HEK293T (cell line): ENCODE data around the gene GALNT12.

Source experiments
- CTCF ChIA-PET: fragments of 350-600 bp; formaldehyde crosslinking; extraction: SDS; loops from one replicate; lab custom pipeline; 2021; ENCODE audit warnings: antibody characterized with exemption, inconsistent platforms; lab: Yijun Ruan, JAX
- POLR2A ChIA-PET: fragments of 350-600 bp; formaldehyde crosslinking; extraction: SDS; loops from one replicate; lab custom pipeline; 2020; ENCODE audit warnings: antibody characterized with exemption, inconsistent platforms; lab: Yijun Ruan, JAX
- DNase-seq: peaks from one replicate; pipeline ENCODE4 v3.0.0; 2012; ENCODE audit warnings: mixed read lengths; ENCODE audit errors: extremely low spot score
- ARNT ChIP-seq: fragments of 450-650 bp; IDR thresholded peaks from 2 replicates; pipeline ENCODE4 v1.6.1; 2017; ENCODE audit warnings: mild to moderate bottlenecking
- BHLHE40 ChIP-seq: fragments of 450-650 bp; IDR thresholded peaks from 2 replicates; pipeline ENCODE4 v1.6.1; 2016; ENCODE audit warnings: mild to moderate bottlenecking, moderate library complexity, borderline replicate concordance
- CTBP1 ChIP-seq: fragments of 450-650 bp; IDR thresholded peaks from 2 replicates; pipeline ENCODE4 v1.6.1; 2016; ENCODE audit warnings: borderline replicate concordance
- ELF4 ChIP-seq: fragments of 450-650 bp; IDR thresholded peaks from 2 replicates; pipeline ENCODE4 v1.6.1; 2017; ENCODE audit warnings: antibody characterized with exemption
- FOXA1 ChIP-seq: fragments of 450-650 bp; IDR thresholded peaks from 2 replicates; pipeline ENCODE4 v1.6.1; 2016; ENCODE audit warnings: mild to moderate bottlenecking
- FOXK2 ChIP-seq: fragments of 450-650 bp; IDR thresholded peaks from 2 replicates; pipeline ENCODE4 v1.6.1; 2016; ENCODE audit warnings: mild to moderate bottlenecking
- FOXM1 ChIP-seq: fragments of 450-650 bp; IDR thresholded peaks from 2 replicates; pipeline ENCODE4 v1.6.1; 2017; ENCODE audit warnings: mild to moderate bottlenecking, borderline replicate concordance
- HDGF ChIP-seq: fragments of 450-650 bp; IDR thresholded peaks from 2 replicates; pipeline ENCODE4 v1.6.1; 2017; ENCODE audit warnings: antibody characterized with exemption, borderline replicate concordance
- L3MBTL2 ChIP-seq: fragments of 450-650 bp; conservative IDR thresholded peaks from 2 replicates; pipeline ENCODE4 v1.6.1; 2016; ENCODE audit warnings: mild to moderate bottlenecking
- LEF1 ChIP-seq: fragments of 450-650 bp; IDR thresholded peaks from 2 replicates; pipeline ENCODE4 v1.6.1; 2017; ENCODE audit warnings: mild to moderate bottlenecking, borderline replicate concordance
- NFRKB ChIP-seq: fragments of 450-650 bp; IDR thresholded peaks from 2 replicates; pipeline ENCODE4 v1.6.1; 2016; ENCODE audit warnings: mild to moderate bottlenecking, moderate library complexity
- PKNOX1 ChIP-seq: fragments of 450-650 bp; IDR thresholded peaks from 2 replicates; pipeline ENCODE4 v1.6.1; 2016
- SP1 ChIP-seq: fragments of 450-650 bp; IDR thresholded peaks from 2 replicates; pipeline ENCODE4 v1.6.1; 2017
- SUZ12 ChIP-seq: fragments of 450-650 bp; IDR thresholded peaks from 2 replicates; pipeline ENCODE4 v1.6.1; 2016; ENCODE audit warnings: mild to moderate bottlenecking
- TARDBP ChIP-seq: fragments of 450-650 bp; IDR thresholded peaks from 2 replicates; pipeline ENCODE4 v1.6.1; 2016
- ZNF384 ChIP-seq: fragments of 450-650 bp; IDR thresholded peaks from 2 replicates; pipeline ENCODE4 v1.6.1; 2016

GALNT12 gene

GRCh38 chr9:98890256-98890655 lies 82.8 kb downstream of the GALNT12 start:
- no peak for DNase-seq
- ChIA-PET POLR2A (no interaction called here), CTCF (no interaction called here)
- no peak for TF ChIP-seq FOXA1
- no peak for TF ChIP-seq NFRKB
- no peak for TF ChIP-seq L3MBTL2
- no peak for TF ChIP-seq FOXK2
- TF ChIP-seq FOXM1 = no peak
- no peak for TF ChIP-seq ELF4
- no peak for TF ChIP-seq LEF1
- TF ChIP-seq BHLHE40 = no peak

GRCh38 chr9:98892288-98892687 lies 84.8 kb downstream of the GALNT12 start:
- DNase-seq = no peak
- ChIA-PET POLR2A (no interaction called here), CTCF (no interaction called here)
- TF ChIP-seq FOXM1 = no peak
- no peak for TF ChIP-seq SUZ12
- no peak for TF ChIP-seq SP1
- no peak for TF ChIP-seq FOXK2

GRCh38 chr9:98892690-98893089 lies 85.2 kb downstream of the GALNT12 start:
- TF ChIP-seq TARDBP (no peak), ELF4 (no peak), FOXA1 (no peak), SUZ12 (no peak), BHLHE40 (no peak), NFRKB (no peak), FOXM1 (no peak), L3MBTL2 (no peak), HDGF (no peak), ZNF384 (no peak), PKNOX1 (no peak), ARNT (no peak), FOXK2 (no peak), LEF1 (no peak)
- no peak for DNase-seq
- ChIA-PET CTCF (no interaction called here), POLR2A (no interaction called here)

GRCh38 chr9:98894171-98894570 lies 86.7 kb downstream of the GALNT12 start:
- TF ChIP-seq TARDBP (no peak), FOXM1 (no peak), SUZ12 (no peak), ARNT (no peak), ZNF384 (no peak)
- CTCF ChIA-PET = no interaction called here
- POLR2A ChIA-PET = no interaction called here
- no peak for DNase-seq

GRCh38 chr9:98894761-98895160 lies 87.3 kb downstream of the GALNT12 start:
- DNase-seq = no peak
- CTCF ChIA-PET = no interaction called here
- POLR2A ChIA-PET = no interaction called here
- no peak for TF ChIP-seq TARDBP
- no peak for TF ChIP-seq FOXK2
- TF ChIP-seq NFRKB = no peak
- no peak for TF ChIP-seq HDGF
- no peak for TF ChIP-seq LEF1
- no peak for TF ChIP-seq BHLHE40
- no peak for TF ChIP-seq SP1

GRCh38 chr9:98896632-98897031 lies 89.2 kb downstream of the GALNT12 start:
- ChIA-PET POLR2A (no interaction called here), CTCF (no interaction called here)
- no peak for DNase-seq
- TF ChIP-seq HDGF = no peak
- TF ChIP-seq L3MBTL2 = no peak
- TF ChIP-seq SUZ12 = no peak
- TF ChIP-seq ARNT = no peak
- TF ChIP-seq CTBP1 = no peak
- TF ChIP-seq FOXA1 = no peak

- TF ChIP-seq FOXK2 (no peak), TARDBP (no peak), CTBP1 (no peak), HDGF (no peak), BHLHE40 (no peak), ARNT (no peak)
- CTCF ChIA-PET = no interaction called here
- POLR2A ChIA-PET = no interaction called here
- DNase-seq = no peak
These were observed 90.3 kb downstream of the GALNT12 start for GRCh38 chr9:98897745-98898144.

GRCh38 chr9:98899408-98900056 lies 92.1 kb downstream of the GALNT12 start:
- ChIA-PET CTCF (interaction anchor here (0.6 kb wide), 1 partner anchor 60 kb away, joined by 7 read pairs; no protein-coding TSS in a partner anchor), POLR2A (no interaction called here)
- DNase-seq = no peak
- TF ChIP-seq FOXA1 (no peak), PKNOX1 (no peak), LEF1 (no peak), ARNT (no peak), FOXK2 (no peak), SUZ12 (no peak), SP1 (no peak), CTBP1 (no peak), HDGF (no peak), L3MBTL2 (no peak), BHLHE40 (no peak), FOXM1 (no peak), NFRKB (no peak), TARDBP (no peak), ELF4 (no peak), ZNF384 (no peak)
